SW 1271 (cell line): Measurements from ENCODE around the gene NUTF2.

ENCODE experiments used
- DNase-seq, 2 experiments: peaks; one replicate each; lab custom pipeline; 2025; lab: John Stamatoyannopoulos, UW

Gene NUTF2

DNA sequence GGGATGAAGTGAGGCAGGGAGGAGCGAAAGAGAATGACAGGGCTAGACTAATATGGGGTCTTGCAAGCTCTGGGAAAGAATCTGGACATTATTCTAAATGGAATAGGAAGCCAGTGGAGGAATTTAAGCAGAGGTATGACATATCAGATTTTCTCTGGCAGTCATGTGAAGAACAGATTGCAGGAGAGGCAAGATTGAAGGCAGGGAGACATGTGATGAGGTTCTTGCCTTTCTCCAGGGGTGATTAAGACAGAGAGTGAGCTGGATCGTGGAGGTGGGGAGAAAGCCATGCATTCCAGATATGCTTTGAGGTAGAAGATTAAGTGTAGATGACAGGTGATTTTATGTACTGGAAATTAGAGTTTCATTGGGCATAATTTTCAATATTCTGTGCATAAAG, 8.9 kb upstream of the NUTF2 start:
- no peak for DNase-seq

- no peak for DNase-seq
These were observed 5.4 kb upstream of the NUTF2 start for GRCh38 chr16:67841198-67841815.

- DNase-seq = peak; percentile 87 to 94
These were observed 4.8 kb upstream of the NUTF2 start, which contains the start of gene THAP11 for GRCh38 chr16:67841816-67842508. TSS of gene THAP11 (plus strand) at chr16:67842320. CDS start at chr16:67842555, 235 bp downstream.

DNA sequence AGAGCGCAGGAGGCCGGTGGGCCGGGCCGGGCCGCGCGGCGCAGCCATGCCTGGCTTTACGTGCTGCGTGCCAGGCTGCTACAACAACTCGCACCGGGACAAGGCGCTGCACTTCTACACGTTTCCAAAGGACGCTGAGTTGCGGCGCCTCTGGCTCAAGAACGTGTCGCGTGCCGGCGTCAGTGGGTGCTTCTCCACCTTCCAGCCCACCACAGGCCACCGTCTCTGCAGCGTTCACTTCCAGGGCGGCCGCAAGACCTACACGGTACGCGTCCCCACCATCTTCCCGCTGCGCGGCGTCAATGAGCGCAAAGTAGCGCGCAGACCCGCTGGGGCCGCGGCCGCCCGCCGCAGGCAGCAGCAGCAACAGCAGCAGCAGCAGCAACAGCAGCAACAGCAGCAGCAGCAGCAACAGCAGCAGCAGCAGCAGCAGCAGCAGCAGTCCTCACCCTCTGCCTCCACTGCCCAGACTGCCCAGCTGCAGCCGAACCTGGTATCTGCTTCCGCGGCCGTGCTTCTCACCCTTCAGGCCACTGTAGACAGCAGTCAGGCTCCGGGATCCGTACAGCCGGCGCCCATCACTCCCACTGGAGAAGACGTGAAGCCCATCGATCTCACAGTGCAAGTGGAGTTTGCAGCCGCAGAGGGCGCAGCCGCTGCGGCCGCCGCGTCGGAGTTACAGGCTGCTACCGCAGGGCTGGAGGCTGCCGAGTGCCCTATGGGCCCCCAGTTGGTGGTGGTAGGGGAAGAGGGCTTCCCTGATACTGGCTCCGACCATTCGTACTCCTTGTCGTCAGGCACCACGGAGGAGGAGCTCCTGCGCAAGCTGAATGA, 4.0 kb upstream of the NUTF2 start:
- peak in 1 of 2 experiments; percentile 63 for DNase-seq

DNA sequence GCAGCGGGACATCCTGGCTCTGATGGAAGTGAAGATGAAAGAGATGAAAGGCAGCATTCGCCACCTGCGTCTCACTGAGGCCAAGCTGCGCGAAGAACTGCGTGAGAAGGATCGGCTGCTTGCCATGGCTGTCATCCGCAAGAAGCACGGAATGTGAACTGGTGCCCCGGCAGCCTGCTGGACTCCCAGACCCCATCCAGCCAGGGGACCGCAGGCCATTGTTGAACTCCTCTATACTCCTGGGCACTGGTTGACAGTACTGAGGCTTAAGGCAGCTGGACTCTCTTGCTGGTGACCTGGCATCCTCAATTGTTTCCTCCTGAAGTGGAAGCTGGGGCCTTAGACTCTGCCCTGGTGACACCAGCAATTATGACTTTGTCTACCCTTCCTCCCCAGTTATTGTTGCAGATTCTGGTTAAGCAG, 3.4 kb upstream of the NUTF2 start:
- DNase-seq = no peak

GRCh38 chr16:67844497-67844896, 2.2 kb upstream of the NUTF2 start:
- DNase-seq = no peak

DNA sequence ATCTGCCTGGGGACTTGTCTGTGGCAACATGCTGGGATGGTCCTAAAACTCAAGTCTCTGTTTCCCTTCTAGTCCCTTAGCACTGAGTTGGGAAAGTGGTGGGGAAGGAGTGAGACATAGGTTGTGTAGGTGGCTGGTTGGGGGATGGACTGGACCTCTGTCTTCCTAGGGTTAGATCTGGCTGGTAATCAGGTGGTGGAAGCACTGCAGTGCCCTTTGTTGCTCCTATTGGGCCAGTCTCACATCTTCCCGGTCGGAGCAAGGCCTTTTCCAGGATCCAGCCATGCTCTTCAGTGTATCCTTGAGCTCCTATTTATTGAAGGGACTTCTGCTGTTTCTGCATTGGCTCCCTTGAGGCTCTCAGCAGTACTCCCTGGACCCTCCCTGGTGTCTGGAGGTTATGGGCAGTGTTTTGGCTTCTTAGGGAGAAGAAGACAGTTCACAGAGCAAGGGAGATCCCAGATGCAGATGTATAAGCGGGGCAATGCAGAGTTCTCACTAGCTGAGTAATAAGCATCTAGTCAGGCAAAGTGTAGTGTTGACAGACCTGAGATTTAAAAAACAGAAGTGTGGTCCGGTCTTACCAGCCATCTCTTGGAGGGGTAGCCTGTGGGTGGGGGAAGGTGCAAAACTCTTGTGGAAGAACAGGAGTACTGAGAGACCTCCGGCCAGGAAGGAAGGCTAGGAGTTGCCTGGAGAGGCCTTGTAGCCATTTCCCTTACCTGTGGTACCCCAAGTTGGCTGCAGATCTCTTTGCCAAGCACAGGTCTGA, 1.3 kb upstream of the NUTF2 start:
- DNase-seq = no peak

- DNase-seq = no peak
These were observed 742 bp upstream of the NUTF2 start for GRCh38 chr16:67846063-67846319.

GRCh38 chr16:67847064-67847861, 530 bp downstream of the NUTF2 start, which contains the start of gene CENPT:
TSS of gene CENPT (minus strand) at chr16:67847693. CDS start at chr16:67833859, 13,834 bp downstream.
- peak in 1 of 2 experiments; percentile 57 for DNase-seq

DNA sequence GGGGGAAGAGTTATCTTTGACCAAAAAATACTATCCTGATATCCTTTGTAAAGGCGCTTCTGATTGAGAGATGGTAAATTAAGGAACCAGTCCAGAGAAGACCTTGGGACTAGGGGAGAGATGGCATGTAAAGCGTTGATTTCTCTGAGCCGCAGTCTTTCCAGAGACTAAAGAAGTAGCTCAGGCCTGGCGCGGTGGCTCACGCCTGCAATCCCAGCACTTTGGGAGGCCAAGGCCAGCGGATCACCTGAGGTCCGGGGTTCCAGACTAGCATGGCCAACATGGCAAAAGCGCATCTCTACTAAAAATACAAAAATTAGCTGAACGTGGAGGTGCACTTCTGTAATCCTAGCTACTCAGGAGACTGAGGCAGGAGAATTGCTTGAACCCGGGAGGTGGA, 1.4 kb downstream of the NUTF2 start:
- no peak for DNase-seq

- no peak for DNase-seq
These were observed 6.9 kb downstream of the NUTF2 start for GRCh38 chr16:67853670-67854069.

- DNase-seq = no peak
These were observed 9.1 kb downstream of the NUTF2 start for GRCh38 chr16:67855789-67856188.

- DNase-seq = no peak
These were observed 10.3 kb downstream of the NUTF2 start for GRCh38 chr16:67856927-67857546.

DNA sequence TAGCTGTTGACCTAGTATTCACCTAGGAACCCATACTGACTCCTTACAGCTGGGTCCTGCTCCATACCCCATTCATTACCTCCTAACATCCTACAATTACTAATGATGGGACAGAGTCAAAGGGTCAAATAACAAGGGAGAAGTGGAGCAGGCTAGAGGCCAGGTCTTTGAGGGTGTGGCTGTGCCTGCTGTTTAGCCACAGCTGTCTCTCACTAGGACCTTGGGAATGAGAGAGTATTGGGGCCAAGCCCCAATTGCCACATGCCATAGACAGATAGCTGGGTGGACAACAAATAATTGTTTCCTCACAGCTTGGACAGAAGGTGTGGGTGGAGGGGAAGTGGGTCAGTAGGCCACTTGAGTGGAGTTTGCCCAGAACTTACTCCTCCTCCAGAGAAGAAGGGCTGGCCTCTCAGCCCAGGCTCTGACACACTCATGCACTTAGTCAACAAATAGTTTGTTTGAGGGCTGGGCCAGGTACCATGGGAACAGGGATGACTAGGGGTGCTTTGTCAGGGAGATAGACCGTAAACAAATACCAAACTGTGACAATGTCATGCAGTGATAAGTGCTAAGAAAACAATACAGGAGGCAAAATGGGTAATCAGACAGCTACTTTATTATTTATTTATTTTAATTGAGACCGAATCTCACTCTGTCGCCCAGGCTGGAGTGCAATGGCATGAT, 11.0 kb downstream of the NUTF2 start:
- peak; percentile 73 to 88 for DNase-seq

- DNase-seq = no peak
These were observed 11.8 kb downstream of the NUTF2 start for GRCh38 chr16:67858500-67858899.

- DNase-seq = peak in 1 of 2 experiments; percentile 35
These were observed 14.1 kb downstream of the NUTF2 start for GRCh38 chr16:67860589-67861398.

DNA sequence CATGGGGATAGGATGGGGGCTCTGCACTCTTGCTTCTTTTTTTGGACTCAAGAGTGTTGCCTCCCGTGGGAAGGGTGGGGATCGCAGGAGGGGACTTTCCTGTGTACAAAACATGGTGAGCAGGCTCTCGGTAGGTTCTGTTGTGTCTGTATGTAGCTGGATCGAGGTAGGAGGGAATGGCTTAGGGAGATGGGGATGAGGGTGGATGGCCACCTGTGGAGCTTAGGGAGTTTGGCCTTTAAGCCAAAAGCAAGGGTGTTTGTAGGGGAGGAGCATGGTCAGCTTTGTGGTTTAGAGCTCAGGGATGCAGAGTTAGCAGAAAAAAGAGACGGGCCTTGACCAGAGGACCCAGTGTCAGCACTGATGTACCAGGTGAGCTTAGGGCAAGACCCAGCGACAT, 15.1 kb downstream of the NUTF2 start:
- no peak for DNase-seq

- DNase-seq = no peak
These were observed 16.2 kb downstream of the NUTF2 start for GRCh38 chr16:67862623-67863583.
